Muscle of back (tissue), 13 donors: ENCODE measurements around the gene LRIT2. TPM values are rescaled to one million over a fixed set of nuclear protein-coding genes. Genes with fewer than 3 reads are reported as not detected.

Experiments
- DNase-seq, 3 donors: peaks; one replicate each; pipeline versions ENCODE4 v3.0.0 to v3.0.0-alpha.2; 2013
- long read RNA-seq, 9 donors: transcript quantifications; one replicate each; lab custom pipeline, GENCODE V29; 2026
- polyA plus RNA-seq, 10 donors: library from polyadenylated mRNA; unstranded; fragments of 120-200 nt; gene quantifications; one replicate each; pipeline ENCODE4 v1.2.1, GENCODE V29; 2013; ENCODE audit not compliant: insufficient read length in 10 of 10

LRIT2 gene
- not detected for polyA plus RNA-seq
- long read RNA-seq, donor 1, result 0 reads
- long read RNA-seq, donor 2, result 0 reads
- long read RNA-seq, donor 3, result 0 reads
- long read RNA-seq, donor 4, result 0 reads
- long read RNA-seq, donor 5, result 0 reads
- long read RNA-seq, donor 6, result 0 reads
- long read RNA-seq, donor 7, result 0 reads
- long read RNA-seq, donor 8, result 0 reads
- long read RNA-seq, donor 9, result 0 reads

GRCh38 chr10:84225427-84226173 is at the start of gene LRIT2:
LRIT2 (minus strand) TSS chr10:84225544; CDS start chr10:84225520, 24 bp downstream.
- DNase-seq, result peak in 1 of 3 donors; percentile 43

DNA sequence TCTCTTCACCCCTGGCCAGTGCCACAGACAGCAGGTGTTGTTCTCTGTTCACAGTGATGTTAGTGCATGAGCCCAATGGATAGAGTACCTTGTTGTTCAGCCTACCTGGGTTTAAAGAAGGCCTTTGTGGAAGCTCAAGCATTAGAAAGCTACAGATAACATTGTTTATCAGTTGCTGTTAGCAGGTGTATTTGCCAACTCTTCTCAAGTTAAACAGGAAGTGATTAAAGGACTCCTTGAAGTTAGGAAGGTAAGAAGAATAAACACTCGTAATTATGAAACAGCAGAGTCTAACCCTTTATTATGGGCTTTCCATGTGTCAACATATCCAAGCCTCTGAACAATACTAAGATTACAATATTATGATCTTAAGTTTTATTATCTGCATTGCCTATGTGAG is 45.4 kb upstream of the LRIT2 start:
- DNase-seq, result no peak

DNA sequence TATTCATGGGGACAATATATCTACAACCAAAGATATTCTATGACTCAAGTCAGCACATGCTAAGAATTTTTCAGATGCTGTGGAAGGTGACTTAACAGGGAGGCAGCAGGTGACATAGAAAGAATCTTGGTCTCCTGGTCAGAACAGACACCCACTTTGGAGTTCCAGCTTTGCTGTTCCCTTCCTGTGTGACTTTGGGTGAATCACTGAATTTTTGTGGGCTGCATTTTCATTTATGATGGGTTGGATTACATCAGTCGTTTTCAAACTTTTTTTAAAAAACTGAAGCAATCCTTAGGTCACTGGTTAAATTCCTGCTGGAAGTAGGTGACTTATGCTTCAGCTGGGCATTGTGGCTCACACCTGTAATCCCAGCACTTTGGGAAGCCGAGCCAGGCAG is 44.4 kb upstream of the LRIT2 start:
- peak in 1 of 3 donors; percentile 51 for DNase-seq

- DNase-seq, result no peak
Measured at GRCh38 chr10:84269162-84269561, 43.8 kb upstream of the LRIT2 start.

DNA sequence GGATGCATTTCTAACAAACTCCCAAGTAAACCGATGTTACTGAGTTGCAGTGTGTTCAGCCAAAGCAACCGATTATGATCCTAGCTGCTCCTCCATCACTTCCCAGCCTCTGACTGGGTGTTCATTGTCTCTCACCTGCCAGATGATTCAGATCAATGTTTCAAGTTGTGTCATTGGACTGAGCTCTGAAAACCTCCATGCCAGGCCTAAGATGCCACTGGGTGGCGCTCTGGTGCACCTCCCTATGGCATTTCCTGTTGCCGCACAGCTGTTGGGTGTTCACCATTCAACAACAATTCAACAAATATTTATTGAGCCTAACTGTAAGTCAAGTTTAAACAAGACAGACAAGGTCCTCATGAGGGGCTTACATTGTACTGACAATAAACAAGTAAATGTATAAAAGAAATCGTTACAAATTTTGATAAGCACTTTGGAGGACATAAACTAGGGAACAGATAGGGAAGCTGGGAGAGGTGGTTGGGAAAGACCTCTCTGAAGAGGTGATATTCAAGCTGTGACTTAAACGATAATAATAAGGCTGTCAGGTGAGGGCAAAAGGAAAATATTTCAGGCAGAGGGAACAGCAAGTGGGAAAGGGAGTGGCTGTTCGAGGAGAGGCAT is 42.3 kb upstream of the LRIT2 start:
- no peak for DNase-seq

- peak; percentile 30 to 59 (median 35) for DNase-seq
Measured at GRCh38 chr10:84265418-84265817, 40.1 kb upstream of the LRIT2 start.

DNA sequence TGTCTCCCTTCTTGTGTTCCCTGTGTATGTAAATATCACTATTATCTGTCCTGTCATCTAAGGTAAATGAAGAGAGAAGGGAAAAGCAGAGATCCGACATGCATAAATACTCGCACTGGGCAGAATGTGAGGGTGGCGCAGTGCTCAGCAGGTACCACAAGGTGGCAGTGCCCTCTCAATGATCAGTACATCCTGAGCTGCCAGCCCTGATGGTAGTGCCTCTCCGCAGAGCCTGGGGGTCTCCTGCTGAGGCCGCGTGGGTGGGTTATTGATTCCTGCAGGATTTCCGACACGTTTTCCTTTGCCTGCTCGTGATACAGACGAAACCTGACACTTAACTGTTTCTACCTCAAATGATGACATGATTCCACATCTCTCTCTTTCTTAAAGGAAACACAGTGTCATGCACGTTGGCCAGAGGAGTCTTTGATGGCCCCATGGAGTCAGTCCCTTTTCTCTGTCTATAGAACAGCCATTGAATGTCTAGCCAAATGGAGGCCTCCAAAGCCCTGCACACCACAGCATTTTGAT is 39.3 kb upstream of the LRIT2 start:
- DNase-seq, result peak; percentile 30 to 75 (median 56)

DNA sequence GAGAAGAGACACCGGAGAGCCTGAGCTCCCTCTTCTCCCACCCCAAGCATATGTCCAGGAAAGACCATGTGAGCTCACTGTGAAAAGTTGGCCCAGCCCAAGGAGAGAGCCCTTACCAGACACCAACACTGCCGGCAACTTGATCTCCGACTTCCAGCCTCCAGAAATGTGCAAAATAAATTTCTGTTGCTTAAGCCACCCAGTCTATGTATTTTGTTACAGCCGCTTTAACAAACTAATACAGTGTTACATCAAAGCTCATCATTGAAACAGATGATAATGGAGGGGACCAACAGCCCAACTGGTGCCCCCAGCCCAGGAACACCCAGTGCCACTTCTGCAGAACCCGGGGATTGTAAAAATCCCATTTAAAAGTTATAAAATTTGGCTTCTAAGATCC is 38.4 kb upstream of the LRIT2 start:
- DNase-seq, result no peak

DNA sequence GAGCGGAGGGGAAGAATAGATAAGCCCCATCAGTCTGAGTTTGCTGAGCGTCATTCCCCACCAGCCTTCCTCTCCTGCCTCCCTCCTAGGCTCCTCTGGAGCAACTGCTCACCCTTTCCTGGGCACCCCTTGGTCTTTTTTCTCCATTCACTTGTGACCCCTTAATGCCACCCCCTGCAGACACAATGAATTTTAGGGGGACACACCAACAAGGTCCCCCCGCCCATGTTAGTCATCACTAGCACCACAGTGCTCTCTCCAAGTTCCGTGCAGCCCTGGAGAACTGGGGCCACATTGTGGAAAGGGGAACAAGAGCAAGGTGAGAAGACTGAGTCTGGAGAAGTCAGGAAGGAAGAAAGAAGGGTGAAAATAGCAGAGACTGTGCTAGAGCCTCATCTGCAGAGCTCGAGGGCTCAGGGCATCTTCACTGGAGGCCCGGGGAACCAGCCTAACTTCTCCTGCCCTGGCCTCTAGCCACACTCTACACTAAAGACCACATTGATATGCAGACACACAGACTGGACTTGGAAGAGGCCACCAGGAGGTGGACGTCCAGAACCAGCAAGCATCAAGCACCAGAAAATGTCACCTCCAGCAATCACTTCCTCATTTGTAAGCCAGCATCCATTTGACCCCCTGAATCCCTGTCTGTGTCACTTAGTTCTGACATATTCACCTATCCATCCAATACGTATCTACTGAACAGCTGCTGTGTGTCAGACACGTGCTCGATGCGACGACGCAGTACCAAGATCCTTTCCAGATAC is 37.0 kb upstream of the LRIT2 start:
- no peak for DNase-seq

- no peak for DNase-seq
Measured at GRCh38 chr10:84261236-84261915, 36.0 kb upstream of the LRIT2 start.

DNA sequence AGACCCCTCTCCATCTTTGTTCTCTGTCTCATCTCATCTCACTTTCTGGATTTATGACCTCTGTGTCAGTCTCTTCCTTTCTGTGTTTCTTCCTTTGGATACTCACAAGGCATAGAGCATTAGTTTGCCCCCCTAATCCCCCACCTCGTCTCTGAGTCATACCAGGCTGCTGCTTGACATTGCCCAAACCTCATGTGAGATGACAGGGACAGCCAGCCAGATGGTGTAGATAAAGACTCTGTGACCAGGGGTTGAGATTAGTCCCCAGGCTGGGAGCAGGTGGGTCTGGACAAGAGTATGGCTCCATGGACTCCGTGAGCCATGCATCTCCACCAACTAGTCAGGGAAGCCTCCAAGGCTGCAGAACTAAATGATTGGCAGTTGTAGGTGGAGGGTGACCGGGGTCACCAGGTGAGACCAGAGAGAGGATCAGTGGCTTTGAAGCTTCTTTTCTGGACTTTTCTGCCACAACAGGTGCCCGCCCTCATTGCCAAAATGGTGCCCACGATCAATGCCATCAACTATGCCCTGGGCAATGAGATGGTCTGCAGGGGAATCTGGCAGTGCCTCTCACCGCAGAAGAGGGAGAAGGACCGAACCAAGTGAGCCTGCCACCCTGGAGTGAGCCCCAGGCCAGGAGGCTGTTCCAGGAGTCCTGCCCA is 32.8 kb upstream of the LRIT2 start:
- no peak for DNase-seq

GRCh38 chr10:84257343-84258020 is 32.1 kb upstream of the LRIT2 start:
- DNase-seq, result no peak

- DNase-seq, result peak; percentile 11 to 58 (median 46)
Measured at GRCh38 chr10:84256510-84257342, 31.4 kb upstream of the LRIT2 start.

DNA sequence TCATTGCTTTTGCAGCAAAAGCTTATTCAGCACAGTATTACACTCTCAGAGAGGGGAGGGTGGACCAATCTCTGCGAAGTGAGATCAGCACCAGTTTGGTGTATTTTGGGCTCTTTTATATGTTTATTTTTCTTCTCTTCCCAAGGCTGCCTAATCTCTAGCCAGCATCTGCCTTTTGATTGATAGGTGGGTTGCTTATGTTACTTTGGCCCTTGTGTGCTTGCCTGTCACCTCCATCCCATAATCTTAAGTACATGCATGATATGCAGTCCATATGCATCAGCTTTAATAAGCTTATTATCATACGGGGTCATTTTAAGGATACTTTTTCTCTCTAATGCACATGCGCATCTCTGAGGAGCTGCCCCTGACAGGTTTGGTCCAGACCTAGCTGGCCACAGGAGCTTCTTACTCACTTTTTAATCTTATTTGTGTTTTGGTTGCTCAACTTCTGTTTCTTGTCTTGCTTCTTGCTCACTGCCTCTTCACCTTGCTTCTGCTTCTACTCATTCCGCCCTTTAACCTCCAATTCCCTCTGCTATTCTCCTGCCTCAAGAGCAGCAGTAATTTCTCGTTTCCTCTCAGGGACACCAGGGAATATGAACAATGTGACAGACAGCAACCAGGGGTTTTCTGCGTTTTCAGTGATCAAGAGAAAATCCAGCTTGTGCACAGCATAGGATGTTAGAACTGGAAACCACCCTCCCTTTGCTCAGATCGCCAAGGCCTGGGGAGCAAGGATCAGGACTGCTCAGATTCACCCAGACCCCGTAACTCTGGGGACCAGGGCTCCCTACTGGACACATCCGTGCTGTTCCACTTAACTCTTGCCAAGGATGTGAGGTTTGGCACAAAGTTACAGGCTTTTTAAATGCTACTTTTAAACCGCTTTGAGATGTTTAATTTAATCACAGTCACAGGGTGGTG is 29.5 kb upstream of the LRIT2 start:
- no peak for DNase-seq

- DNase-seq, result no peak
Measured at GRCh38 chr10:84248794-84249193, 23.4 kb upstream of the LRIT2 start.

DNA sequence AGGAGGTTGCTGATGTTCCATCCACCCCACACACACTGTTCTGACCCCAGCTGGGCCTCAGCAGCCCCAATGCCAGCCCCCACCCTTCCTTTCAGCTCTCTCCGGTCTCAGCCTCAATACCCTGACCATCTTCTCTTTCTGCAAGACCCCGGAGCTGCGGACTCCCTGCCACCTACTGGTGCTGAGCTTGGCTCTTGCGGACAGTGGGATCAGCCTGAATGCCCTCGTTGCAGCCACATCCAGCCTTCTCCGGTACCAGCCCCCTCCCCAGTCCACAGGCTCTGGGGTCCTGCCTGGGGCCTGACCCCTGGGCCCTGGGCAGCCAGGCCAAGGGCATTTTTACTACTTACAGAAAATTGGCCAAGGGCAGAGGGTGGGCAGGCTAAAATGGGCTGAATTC is 22.2 kb upstream of the LRIT2 start:
- no peak for DNase-seq

DNA sequence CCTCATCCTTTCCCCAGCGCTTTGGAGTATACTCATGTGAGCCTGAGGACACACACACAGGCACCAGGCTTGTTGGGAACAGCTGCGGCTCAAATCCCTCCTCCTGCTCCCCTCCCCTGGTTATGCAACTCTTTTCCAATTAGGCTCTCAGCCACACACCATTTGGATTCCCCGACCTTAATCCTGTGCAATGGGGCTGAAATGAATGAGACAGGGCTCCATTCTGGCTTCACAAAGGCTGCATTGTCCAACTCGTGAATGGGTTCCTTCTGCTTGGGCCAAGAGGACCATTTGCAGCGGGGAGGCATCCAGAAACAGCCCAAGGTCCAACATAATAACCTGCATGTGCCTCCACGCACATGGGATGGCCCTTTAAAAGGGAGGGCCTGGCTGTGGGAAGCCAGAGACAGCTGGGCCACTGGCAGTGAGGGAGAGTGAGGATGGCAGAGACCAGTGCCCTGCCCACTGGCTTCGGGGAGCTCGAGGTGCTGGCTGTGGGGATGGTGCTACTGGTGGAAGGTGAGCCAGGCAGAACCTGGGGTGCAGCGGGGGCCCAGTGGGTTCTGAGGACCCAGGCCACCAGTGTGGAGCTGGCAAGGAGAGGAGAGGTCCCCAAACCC is 19.4 kb upstream of the LRIT2 start, which contains the start of gene RGR:
TSS of gene RGR (plus strand) at position 403 of the 620 bp plus-strand sequence. CDS start at position 441, 38 bp downstream.
- DNase-seq, result peak; percentile 57 to 80 (median 76)
